DMS79 (cell line): ENCODE measurements around the gene CXorf65.
A peak's percentile ranks its signal among the peaks of the same experiment; 100 is the strongest.

Experiments used
- DNase-seq: peaks from one replicate; lab custom pipeline; 2025; lab: John Stamatoyannopoulos, UW

CXorf65 gene

DNA sequence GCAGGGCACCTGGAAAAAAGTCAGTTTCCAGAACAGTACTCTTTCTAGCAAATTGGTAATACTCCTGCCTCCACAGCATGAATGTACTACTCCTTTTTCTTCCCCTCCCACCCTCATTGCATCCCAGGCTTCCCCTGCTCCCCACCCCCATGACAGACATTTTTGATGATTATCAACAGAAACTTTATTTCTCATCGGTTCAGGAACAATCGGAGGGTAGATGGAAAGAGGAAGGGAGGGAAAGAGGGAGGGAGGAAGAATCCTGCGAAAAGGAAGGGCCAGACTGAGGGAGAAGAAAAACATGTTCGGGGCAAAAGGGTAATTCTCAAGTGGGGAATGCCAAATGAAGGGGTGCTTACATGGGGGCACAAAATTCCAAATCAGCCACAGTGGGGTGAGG, 705 bp upstream of the CXorf65 start:
- DNase-seq: no peak

- no peak for DNase-seq
These were observed 912 bp downstream of the CXorf65 start for GRCh38 chrX:71105628-71106027.

DNA sequence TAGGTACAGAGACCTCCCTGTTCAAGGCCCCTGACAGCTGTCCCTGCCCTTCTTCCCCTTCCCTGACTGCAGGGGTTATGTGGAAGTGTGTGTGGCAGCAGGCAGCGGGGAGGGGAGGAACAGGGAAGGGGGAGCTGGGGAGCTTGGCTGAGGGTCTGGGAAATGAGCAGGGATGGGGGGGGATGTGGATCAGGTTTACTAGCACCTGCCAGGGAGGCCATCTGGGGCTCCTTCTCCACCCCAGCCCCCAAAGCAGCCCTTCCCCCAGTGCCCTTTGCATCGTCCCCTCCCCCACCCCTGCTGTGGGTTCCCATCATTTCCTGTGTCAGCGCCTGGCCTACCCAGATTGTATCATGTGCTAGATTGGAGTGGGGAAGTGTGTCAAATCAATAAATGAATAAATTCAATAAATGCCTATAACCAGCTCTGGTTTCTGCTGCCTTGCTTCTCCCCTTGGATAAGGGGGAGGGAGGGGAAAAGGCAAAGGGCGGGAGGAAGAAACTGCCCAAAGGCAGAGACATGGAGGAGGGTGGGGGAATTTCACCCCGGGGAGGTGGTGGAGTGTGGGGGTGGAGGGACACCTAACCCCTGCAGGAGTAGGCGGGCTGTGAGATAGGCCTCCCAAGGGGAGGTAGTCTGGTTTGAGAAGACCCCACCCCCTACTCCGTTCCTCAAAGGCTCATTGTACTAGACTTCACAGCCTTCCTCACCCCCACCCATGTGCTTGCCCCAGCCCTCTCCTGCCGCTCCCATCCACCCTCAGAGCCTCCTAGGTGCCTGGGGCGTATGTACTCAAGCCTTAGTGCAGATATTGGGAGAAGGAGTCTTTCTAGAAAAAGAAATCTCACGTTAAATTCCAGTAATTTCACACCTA, 3.2 kb downstream of the CXorf65 start:
- DNase-seq: no peak

DNA sequence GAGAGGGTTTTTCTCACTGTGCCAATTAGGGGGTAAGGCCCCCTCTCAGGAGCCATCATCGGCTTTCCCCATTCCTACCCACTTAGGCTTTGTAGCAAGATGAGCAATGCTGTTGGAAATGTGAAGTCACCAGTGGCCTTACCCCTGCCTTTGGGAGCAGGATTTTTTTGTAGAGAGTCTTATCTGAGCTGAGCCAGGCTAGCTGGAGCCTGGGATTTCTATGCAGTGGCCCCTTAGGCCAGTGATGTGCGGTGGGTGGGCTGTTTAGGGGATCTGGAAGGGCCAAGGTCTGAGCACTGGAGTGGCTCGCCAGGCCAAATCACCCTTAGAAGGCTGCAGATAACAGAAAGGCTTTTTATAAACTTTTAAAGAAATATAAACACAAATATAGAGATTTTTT, 4.2 kb downstream of the CXorf65 start:
- DNase-seq: no peak

- DNase-seq: no peak
These were observed 5.7 kb downstream of the CXorf65 start for GRCh38 chrX:71100581-71101505.

GRCh38 chrX:71099736-71100135, 6.8 kb downstream of the CXorf65 start:
- DNase-seq: no peak

DNA sequence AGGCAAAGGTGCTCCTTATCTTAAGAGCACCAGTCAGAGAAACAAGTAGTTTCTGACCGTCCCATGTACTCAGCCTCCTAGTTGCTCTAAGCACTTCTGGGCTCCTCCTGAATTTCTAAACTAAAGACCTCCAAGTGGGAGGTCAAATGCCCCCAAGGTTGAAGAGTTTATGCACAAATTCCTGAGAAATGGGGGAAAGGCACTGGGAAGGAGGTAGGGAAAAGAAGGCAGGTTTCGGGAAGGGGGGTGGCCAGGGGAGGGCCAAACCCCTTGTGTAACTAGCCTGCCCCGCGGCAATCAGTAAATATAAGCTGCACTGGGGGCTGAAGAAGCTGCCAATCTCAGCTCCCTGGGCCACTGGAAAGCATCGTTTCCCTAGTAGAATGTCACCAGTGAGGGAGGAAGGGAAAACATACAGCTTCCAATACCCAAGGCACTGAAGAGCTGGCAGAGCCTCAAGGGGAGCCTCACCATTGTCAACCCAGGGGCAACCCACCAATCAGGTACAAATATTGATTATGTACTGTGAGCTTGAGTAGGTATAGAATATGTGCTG, 7.5 kb downstream of the CXorf65 start:
- no peak for DNase-seq

DNA sequence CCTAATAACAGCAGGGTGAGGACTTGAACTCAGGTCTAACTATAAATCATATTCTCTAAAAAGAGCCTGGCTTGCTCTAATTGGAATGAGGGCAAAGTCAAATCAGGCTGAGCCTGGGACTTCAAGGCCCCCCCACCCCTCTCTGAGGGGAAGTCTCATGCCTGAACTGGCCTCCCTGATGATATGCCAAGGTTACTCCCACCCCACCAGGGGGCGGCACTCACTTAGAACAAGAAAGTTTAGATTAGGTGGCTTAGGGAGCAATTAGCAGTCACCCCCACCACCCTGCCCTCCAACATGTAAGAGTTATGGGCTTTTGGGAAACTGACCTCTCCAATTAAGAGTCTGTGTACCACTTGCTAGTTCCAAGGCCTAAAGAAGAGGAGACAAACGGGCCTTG, 8.2 kb downstream of the CXorf65 start:
- no peak for DNase-seq

DNA sequence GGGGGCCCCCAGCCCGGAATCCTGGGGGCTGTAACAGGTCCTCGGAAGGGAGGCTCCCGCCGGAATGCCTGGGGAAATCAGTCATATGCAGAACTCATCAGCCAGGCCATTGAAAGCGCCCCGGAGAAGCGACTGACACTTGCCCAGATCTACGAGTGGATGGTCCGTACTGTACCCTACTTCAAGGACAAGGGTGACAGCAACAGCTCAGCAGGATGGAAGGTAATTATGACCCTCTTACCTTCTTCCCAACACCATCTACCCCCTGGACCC, 9.8 kb downstream of the CXorf65 start:
- DNase-seq: no peak

- DNase-seq: peak; percentile 3
These were observed 10.4 kb downstream of the CXorf65 start for GRCh38 chrX:71095981-71096759.

- peak; percentile 64 for DNase-seq
These were observed 11.0 kb downstream of the CXorf65 start, which contains the start of gene FOXO4 for GRCh38 chrX:71095555-71095980. TSS of gene FOXO4 (plus strand) at chrX:71095851. CDS start at chrX:71096529, 678 bp downstream.

GRCh38 chrX:71095033-71095432, 11.5 kb downstream of the CXorf65 start:
- no peak for DNase-seq

DNA sequence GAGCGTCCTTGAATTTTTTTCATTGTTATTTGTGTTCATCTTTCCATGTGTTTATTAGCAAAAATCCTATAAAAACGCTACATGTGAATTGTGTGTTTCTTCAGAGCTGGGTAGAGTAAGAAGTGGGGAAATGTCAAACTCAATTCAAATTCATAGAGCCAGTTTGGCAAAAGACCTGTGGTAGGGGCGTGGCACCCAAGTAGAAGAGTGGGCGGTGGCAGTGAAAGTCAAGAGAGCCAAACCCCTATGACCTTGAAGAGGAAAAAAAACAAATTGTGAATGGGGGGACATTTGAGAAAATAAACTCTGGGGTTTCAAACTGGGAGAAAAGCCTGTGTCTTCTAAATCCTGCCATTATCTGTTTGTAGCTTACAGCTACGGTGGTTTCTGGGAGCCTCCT, 15.3 kb downstream of the CXorf65 start:
- no peak for DNase-seq

DNA sequence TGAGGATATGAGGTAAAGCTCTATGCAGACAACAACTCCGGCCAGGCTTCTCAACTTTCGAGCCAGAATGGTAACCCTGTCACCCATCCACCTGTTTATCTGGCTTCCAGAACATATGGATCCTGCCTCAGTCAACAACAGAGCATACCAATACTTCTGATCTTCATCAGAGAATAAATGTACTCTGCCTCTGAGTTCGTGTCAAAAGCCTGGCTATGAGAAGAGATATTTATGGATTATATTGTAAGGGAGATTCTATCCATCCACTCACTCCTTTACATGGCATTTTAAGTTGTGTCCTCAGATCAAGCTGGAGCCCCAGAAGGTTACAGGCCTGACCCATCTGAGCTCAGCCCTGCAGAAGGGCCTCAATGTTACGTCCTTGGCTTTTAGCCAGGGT, 20.6 kb downstream of the CXorf65 start:
- DNase-seq: no peak

- DNase-seq: no peak
These were observed 23.7 kb downstream of the CXorf65 start for GRCh38 chrX:71082822-71083221.

DNA sequence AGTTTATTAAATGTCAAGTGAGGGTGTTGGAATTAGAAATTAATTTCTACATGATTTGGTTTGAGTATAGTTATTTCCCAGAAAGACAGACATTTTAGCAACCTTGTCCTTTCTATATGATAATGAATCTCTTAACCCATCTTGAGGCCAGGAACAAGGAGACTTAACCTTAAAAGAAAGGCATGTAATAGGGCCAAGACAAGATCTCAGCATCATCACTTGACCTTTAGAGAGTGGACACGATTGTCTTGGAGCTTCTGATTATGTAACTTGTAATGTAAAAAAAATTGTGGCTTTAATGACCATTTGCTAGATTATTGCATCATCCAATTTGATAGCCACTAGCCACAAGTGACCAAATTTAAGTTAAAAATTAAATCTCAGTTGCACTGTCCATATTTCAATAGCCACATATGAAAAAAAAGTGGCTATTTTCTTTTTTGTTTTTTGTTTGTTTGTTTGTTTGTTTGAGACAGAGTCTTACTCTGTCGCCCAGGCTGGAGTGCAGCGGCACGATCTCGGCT, 24.4 kb downstream of the CXorf65 start:
- DNase-seq: no peak

DNA sequence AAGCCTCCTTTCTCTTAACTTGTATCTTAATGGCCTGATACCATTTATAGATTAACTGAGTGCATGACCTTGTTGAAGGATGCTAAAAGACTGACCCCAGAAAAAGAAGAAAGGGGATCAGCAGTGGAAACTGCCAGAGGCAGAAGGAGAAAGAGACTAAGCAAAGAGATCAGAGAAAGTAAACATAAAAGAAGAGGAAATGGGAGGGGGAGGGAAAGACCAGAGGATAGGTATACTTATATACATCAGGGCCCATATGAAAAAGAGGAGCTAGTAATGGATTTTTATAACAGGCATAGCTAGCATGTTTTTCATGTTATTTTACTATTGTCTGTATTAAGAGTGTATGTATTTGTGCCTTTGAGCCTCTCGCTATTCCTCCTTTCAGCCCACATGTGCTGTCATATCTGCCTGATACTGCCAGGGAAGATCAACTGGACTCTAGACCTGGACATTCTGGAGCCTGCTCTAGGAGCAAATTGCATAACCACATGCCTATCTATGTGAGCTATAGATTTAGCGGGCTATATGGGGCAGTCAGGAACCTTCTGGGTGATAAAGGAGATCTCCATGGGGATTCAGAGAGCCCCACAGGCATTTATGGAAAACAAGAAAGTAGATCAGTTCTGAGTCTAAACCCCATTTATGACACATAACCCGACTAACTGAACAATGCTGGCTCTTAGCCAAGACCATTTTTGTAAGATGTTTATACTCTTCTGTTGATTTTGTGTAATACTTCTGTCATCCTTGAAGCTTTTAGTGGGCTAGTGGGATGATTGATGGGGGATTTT, 25.0 kb downstream of the CXorf65 start:
- DNase-seq: no peak

- no peak for DNase-seq
These were observed 36.0 kb downstream of the CXorf65 start for GRCh38 chrX:71070531-71070930.

DNA sequence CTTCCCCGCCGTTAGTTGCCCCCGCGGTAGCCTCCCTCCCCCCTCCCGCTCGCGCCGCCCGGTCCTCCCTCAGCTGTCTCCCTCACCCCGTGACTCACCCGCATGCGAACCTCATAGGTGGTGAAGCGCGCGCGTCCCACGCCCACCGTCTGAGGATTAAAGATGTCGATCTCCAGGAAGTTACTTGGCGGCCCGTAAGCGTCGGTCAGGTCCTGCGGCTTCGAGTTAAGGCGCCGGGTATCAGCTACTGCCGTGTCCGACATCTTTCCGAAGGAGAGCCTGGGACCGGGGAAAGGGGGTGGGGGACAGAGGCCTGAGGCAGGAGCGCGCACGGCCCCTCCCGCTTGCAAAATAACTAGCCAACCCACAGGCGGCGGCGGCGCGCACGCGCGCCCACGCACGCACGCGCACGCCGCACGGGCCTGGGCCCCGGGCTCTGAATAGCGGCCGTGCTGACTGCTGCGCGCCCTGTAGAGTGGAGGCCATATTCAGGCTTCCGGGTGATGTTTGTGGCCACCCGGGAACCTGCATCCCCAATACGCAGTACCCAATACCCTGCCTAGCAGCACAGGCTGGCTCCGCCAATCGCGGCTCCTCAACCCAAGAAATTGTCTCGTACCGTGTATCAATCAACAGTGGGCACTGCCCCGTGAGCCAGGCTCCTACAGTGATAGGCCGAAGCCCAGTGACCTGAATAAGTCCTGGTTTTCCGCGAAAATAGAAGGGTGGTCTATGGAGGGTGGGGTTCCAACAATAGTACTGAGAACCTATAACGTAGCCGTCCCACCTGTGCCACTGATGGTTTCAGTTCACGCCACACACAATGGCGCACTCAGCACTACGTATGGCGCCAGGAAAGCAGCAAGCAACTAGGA, 38.3 kb downstream of the CXorf65 start, which contains the start of gene SNX12:
Gene SNX12 (minus strand): TSS at position 291 of the 875 bp plus-strand sequence. CDS start 28 bp downstream, at position 263.
- DNase-seq: peak; percentile 93

- DNase-seq: no peak
These were observed 38.9 kb downstream of the CXorf65 start for GRCh38 chrX:71067712-71068043.
